PC-3 (cell line): ENCODE results near the gene ESPN.

Experiments used
- EZH2 ChIP-seq: fragments of 300-600 bp; sonication (generic); IDR thresholded peaks from one replicate; pipeline ENCODE4 v1.6.1; 2017; ENCODE audit warnings: antibody characterized with exemption, mild to moderate bottlenecking, low read length; ENCODE audit not compliant: unreplicated experiment
- EZH2phosphoT487 ChIP-seq: fragments of 300-600 bp; sonication (generic); IDR thresholded peaks from 2 replicates; pipeline ENCODE4 v1.6.1; 2018; ENCODE audit warnings: mild to moderate bottlenecking, antibody characterized with exemption, low read length, borderline replicate concordance
- TF ChIP-seq, protein P1 (sequence below): fragments of 300-600 bp; sonication (generic); conservative IDR thresholded peaks from 2 replicates; pipeline ENCODE4 v1.5.1; 2017; ENCODE audit warnings: antibody characterized with exemption, low read depth, mild to moderate bottlenecking, low read length

DNA sequence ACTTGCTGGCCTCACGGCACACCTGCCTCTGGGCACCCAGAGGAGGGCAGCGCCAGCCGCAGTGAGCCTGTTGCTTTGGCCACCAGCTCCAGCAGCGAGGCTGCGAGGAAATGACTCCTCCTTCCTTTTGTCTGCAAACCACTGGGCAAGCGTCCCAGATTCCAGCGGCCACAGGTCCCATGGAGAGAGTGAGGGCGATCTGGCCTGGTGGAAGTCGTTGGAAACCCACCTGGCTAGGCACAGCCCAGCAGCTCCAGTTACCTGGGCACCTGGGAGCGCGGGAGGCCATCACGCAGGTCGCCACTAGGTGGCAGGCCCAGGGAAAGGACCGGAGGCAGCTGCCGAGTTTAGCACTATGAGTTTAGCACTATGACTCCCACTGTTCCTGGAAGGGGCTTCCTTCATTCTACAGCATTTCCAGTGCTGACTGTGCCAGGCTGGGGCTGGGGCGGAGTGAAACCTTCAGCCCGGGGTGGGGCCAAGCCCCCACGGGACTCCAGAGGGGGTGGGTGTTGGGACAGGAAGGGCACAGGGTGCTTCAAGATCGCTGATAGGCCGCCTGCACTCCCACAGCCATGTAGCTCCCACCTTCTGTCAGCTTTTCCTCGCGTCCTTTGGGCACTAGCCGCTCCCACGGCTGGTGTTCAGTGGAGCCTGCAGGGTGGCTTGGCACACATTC lies 1.1 kb upstream of the ESPN start:
- TF ChIP-seq, protein P1, sequence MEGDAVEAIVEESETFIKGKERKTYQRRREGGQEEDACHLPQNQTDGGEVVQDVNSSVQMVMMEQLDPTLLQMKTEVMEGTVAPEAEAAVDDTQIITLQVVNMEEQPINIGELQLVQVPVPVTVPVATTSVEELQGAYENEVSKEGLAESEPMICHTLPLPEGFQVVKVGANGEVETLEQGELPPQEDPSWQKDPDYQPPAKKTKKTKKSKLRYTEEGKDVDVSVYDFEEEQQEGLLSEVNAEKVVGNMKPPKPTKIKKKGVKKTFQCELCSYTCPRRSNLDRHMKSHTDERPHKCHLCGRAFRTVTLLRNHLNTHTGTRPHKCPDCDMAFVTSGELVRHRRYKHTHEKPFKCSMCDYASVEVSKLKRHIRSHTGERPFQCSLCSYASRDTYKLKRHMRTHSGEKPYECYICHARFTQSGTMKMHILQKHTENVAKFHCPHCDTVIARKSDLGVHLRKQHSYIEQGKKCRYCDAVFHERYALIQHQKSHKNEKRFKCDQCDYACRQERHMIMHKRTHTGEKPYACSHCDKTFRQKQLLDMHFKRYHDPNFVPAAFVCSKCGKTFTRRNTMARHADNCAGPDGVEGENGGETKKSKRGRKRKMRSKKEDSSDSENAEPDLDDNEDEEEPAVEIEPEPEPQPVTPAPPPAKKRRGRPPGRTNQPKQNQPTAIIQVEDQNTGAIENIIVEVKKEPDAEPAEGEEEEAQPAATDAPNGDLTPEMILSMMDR = peak; percentile 98
- TF ChIP-seq EZH2 (no peak), EZH2phosphoT487 (no peak)
